ENCODE results near the gene LYSET.

DNA sequence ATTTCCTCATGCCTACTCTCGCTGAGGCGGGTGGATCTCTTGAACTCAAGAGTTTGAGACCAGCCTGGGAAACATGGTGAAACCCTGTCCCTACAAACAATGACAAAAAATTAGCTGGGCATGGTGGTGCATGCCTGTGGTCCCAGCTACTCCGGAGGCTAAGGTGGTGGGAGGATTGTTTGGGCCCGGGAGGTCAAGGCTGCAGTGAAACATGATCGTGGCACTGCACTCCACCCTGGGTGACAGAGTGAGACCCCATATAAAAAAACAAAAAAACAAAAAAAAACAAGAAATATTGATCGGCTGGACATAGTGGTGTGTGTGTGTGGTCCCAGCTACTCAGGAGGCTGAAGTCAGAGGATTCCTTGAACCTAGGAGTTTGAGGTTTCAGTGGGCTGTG lies 9.6 kb upstream of the LYSET start:
- no peak for TF ChIP-seq EP300 (IDR thresholded peaks at IDR 0.05)
- TF ChIP-seq, protein P1, sequence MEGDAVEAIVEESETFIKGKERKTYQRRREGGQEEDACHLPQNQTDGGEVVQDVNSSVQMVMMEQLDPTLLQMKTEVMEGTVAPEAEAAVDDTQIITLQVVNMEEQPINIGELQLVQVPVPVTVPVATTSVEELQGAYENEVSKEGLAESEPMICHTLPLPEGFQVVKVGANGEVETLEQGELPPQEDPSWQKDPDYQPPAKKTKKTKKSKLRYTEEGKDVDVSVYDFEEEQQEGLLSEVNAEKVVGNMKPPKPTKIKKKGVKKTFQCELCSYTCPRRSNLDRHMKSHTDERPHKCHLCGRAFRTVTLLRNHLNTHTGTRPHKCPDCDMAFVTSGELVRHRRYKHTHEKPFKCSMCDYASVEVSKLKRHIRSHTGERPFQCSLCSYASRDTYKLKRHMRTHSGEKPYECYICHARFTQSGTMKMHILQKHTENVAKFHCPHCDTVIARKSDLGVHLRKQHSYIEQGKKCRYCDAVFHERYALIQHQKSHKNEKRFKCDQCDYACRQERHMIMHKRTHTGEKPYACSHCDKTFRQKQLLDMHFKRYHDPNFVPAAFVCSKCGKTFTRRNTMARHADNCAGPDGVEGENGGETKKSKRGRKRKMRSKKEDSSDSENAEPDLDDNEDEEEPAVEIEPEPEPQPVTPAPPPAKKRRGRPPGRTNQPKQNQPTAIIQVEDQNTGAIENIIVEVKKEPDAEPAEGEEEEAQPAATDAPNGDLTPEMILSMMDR (IDR thresholded peaks at IDR 0.05), result no peak
